GM21737 (cell line): ENCODE results near the gene PVRIG.
"Not testable (repeated sequence)": the region's sequence is repeated elsewhere in the genome, so short reads cannot be mapped to it uniquely, and the experiment has no call there.

Source experiments
- ATAC-seq: cut with Tn5 transposase; IDR thresholded peaks from one replicate; pipeline ENCODE4 v1.9.1; 2021; ENCODE audit warnings: mild to moderate bottlenecking, moderate library complexity; ENCODE audit not compliant: unreplicated experiment

PVRIG gene

DNA sequence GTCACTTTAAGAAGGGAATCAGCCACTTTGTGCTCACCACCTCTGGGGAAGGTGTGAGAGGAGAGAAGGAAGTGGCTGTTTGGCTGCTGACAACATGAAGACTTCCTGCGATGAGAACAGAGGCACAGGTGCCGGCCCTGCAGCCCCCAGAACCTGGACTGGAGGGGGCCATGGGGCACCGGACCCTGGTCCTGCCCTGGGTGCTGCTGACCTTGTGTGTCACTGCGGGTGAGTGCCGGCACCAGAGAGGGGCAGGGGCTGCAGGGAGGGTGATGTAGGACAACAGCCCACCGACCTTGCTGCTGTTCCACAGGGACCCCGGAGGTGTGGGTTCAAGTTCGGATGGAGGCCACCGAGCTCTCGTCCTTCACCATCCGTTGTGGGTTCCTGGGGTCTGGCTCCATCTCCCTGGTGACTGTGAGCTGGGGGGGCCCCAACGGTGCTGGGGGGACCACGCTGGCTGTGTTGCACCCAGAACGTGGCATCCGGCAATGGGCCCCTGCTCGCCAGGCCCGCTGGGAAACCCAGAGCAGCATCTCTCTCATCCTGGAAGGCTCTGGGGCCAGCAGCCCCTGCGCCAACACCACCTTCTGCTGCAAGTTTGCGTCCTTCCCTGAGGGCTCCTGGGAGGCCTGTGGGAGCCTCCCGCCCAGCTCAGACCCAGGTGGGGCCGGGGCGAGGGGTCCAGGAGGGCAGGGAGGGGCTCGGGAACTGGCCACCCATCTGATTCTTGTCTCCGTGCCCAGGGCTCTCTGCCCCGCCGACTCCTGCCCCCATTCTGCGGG is at the start of gene PVRIG:
Gene PVRIG (plus strand): TSS at position 149 of the 785 bp plus-strand sequence. CDS start 22 bp downstream, at position 171.
- not testable (repeated sequence) for ATAC-seq

DNA sequence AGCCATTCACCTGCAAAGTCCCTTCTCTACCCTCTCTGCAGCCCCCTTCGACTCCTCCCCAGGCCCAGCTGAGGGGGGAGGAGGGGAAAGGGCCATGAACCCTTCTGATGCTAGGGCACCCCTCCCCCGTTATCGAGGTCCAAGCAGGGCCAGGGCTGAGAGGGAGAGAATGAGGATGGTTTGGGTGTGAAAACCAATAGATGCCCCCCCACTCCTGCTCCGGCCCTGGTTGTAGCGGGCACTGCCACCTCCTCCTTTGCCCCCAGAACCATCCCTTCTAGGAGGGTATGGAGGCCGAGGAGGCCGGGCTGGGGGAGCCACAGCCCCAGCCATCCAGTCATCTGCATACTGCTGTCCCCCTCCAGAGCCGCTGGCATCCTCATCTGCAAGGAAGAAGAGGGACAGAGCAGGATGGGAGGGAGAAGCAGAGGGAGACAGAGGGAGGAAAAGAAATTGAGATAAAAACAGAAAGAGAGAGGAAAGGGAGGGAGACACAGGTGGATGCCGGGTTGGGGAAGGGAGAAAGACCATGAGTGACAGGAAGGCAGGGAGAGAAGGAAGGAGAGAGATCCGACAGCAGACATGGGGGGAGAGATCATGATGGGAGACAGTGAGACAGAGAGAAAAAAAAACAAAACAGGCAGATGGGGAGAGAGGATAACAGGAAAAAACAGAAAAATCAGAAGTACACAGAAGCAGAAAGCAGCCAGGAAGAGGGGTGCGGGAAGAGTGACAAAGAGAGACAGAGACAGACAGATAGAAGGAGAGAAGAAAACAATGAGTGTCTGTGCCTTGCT is 49.5 kb upstream of the PVRIG start:
- no peak for ATAC-seq

DNA sequence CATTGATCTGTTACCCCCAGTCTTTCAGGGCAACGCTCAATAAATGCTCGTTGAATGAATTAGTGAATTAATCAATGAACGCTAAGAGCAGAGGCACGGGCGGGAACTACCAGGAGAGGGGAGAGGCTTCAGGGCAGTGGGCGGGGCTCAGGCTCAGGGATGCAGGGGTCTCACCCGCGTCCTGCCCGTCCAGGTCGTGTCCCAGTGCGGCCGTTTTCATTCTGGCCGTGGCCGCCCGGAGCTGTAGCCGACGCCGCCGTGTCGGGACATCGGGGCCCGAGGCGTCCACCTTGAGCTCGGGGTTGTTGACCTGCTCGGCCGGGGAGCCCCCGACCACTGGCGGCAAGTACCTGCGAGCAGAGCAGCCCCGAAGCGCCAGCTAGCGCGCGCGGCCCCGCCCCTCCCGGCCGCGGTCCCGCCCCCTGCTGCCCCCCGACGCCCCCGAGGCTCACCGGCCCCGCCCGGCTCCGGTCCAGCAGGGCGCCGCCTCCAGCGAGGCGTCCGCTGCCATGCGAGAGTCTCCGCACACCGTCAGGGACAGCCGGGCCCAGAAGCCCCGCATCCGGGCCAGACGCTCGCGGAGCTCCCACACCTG is 48.6 kb upstream of the PVRIG start:
- no peak for ATAC-seq

DNA sequence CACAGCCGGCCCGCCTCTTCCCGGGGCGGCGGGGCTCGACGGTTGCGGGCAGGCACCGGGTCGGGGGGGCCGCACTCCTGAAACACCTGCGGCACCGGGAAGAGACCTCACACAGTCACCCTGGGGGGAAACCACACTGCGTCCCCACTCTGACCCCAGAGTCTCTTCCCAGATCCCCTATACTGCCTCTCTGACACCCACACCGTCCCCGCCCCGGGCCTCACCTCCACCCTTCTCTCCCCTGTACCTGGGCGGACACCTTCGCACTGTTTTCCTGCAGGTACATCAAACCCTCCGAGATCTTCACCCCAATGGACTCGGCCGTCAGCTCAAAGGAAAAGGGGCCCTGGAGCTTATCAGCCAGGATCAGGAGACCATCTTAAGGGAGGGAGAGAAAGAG is 47.9 kb upstream of the PVRIG start:
- ATAC-seq, result no peak

DNA sequence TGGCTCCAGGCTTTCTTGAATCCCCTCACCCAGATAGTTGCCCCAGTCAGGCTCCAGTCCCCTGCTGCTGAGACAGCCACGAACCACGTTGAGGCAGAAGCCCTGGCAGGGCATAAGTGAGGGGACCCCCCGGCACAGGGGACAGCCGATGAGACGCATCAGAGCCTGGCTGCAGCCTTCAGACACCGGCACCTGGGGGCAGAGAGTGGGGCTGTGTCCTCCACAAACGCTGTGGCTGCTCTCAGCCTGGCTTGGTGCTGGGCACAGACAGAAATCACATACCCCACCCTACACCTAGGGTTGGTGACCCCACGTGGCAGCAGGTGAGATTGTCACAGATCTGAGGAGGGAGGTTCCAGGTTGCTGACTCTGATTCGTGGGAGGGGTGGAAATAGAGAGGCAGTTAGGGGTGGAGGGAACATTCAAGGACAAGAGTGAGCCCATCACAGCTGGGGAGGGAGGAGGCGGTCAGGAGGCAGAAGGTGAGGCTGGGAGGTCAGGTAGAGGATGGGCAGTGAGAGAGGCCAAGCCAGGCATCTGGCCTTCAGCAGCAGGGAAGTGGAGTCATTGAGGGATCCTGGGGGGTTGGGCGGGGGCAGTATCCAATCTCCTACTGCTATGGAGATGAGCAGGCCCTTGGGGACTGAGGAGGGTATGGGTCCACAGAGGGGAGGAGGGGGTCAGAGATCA is 45.8 kb upstream of the PVRIG start:
- no peak for ATAC-seq

DNA sequence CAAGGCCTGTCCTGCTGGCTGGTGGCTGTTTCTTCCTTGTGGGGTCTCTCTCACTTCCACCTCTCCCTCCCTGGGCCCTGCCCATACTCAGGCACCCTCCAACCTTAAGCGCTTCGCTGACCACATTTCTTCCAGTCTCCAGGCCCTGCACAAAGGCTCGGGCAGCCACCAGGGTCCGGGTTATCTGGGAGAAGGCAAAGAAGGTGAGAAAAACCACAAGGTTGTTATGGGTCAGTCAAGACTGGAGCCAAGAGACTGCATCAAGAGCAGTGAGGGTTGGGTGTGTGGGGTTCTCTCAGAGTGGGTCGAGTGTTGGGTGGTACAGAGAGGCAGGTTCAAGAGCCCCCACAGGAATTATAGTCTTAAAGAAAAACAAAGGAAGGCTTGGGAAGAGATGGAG is 45.2 kb upstream of the PVRIG start:
- no peak for ATAC-seq

DNA sequence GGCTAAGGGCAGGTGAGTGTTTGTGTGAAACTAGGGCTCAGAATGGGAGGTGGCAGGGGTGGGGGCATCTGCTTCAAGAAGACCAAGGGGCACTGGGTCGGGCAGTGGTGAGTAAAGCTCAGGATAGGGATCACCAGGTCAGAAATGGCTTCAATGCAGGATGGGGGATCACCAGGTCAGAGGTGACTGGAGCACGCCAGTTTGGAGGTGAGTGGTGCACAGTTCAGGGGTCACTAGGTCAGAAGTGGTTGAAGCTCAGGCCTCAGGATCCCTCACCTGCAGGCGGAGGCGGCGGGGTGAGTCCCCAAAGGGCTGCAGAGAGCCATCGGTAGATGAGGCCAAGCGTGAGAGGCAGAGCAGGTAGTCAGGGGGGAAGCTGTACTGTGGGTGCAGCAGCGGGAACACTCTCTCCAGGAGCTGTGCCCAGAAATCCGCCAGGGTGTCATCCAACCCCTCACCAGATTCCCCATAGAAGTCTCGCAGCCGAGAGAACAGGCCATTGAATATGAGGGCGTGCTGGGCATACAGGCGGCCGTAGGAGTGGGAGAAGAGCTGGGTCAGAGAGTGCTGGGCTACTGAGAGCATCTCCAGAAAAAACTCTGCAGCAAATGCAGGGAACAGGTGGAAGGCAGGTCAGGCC is 44.3 kb upstream of the PVRIG start:
- no peak for ATAC-seq

DNA sequence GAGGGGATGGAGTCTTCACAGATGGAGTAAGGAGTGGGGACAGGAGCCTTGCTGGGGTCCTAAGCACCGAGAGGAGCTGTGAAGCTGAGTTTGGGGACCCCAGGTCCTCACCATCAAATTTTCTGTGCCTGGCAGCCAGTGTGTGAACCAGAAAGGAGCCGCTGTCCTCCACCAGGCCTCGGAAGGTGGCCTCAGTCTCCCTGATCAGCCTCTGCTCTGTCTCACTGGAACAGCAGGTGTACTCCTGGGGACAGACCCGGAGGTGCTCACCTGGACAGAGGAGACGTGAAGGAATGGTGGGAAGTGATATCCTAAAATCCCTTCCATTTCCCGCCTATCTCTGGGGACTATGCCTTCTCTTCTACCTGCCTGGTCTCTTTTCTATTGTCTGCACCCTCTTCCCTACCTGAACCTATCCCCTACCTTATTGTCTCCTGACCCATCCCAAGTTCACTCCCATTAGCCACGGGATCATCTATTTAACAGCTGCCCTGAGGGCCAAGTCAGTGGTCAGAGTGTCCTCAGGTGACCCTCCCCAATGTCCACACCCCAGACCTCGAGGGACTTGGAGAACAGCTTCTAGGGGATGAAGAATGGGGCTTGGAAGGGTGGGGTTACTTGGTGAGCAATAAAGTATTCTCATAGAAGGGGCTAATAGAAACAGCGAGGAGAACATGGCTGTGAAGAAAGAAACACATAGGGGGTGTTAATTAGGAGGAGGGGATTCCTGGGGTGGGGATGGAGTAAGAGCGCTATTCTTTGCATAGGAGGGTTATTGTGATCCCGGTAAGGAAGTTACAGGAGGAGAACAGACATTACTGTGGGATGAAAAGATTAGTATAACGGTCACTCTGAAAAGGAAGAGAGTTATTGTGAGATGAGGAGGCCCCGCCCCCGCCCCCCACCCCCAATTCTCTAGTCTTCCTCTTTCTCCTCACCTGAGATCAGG is 43.4 kb upstream of the PVRIG start:
- no peak for ATAC-seq

DNA sequence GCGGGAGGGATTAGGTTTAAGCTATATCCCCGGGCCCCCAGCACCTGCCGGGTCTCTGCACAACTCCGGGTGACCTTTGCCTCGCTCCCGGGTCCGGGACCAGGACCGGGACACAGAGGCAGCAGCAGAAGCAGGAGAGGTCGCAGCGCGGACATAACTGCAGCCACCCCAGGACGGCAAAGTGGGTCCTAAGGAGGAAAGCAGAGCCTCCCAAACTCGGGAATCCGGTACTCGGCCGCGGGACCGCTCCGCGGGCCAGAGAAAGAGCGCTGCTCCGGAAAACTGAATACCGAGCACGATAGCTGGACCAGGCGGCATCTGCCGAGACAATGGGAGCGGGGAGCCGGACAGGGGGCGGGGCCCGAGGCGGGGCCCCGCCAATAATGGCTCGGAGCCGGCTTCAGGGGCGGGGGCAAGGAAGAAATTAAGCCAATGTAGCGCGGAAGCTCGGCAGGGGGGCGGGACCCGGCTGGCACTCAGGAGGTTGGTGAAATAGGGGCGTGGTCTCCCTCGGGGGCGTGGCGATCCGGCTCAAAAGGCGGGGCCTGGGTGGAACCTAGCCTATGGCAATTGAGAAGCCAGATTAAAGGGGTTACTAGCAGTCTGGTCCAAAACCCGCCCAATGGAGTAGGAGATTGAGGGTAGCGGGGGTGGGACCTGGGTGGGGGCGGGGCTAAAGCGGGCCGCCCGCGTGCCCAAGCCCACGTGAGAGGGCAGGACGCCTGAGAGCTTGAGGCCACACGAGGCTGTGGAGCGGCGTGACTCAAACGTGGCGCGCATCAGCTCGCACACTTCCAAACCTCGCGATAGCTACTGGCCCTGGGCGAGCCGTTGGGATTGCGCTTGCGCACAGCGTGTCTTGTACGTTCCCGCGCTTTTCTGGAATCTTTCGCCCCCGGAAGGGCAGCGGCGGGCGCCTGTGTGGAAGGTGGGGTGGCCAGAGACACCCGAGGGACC is 42.4 kb upstream of the PVRIG start, which contains the start of the genes GPC2 and STAG3:
Gene GPC2 (minus strand): TSS at position 337 of the 957 bp plus-strand sequence. CDS start 182 bp downstream, at position 155.
Gene STAG3 (plus strand): TSS at position 874 of the 957 bp plus-strand sequence. CDS start 2,639 bp downstream, outside the sequence.
- peak; percentile 77 for ATAC-seq

DNA sequence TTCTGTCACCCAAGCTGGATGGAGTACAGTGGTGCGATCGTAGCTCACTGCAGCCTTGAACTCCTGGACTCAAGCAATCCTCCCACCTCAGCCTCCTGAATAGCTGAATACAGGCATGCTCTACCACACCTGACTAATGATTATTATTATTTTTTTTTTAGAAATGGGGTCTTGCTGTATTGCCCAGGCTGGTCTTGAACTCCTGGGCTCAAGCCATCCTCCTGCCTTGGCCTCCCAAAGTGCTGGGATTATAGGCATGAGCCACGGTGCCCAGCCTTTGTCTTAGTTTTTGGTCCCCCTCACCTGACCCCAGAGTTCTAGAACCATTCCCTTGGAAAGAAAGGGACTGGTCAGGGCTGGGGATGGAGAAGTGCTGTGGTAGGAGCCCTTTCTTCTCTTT is 39.7 kb upstream of the PVRIG start:
- ATAC-seq, result not testable (repeated sequence)

DNA sequence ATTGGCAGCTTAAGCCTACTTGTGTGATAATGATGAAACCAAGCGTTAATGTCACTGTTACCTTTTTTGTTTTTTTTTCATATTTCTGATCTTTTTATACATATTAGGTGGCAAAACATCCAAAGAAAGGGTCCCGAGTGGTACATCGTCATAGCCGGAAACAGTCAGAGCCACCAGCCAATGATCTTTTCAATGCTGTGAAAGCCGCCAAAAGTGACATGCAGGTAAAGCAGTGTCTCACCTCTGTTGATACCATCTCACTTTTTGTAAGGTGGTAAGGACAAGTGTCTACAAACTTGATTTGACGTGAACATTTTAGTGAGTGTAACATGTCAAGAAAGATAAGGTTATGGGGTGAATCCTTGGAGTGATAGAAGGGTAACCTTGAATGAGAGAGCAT is 37.1 kb upstream of the PVRIG start:
- not testable (repeated sequence) for ATAC-seq

DNA sequence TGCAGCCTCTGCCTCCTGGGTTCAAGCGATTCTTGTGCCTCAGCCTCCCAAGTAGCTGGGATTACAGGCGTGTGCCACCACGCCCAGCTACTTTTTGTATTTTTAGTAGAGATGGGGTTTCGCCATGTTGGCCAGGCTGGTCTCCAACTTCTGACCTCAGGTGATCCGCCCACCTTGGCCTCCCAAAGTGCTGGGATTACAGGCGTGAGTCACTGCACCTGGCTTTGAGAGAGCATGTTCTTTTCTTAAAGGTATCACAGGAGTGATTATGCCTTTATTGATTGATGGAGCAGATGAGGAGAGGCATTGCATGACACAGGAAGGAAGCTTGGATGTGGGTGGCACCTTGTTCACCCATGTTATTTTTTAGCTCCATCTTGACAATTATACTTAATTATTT is 36.7 kb upstream of the PVRIG start:
- not testable (repeated sequence) for ATAC-seq

DNA sequence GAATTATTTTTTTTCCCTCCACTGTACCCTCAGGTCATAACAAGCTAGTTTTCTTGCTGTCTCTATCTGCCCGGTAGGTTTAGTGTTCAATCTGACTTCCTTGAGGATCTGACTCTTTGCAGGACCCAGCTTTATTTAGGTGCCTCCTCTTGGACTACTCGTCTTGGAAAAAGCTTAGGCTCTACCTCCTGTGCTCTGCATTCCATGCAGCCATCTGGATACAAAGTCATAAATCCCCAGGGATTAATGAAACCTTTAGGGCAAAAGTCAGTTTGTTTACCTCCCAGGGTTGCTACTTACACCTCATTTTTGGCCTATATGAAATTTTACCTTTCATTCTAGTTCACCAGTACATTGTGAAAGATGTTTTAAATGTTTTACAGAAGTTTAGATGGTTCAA is 34.0 kb upstream of the PVRIG start:
- ATAC-seq, result no peak

DNA sequence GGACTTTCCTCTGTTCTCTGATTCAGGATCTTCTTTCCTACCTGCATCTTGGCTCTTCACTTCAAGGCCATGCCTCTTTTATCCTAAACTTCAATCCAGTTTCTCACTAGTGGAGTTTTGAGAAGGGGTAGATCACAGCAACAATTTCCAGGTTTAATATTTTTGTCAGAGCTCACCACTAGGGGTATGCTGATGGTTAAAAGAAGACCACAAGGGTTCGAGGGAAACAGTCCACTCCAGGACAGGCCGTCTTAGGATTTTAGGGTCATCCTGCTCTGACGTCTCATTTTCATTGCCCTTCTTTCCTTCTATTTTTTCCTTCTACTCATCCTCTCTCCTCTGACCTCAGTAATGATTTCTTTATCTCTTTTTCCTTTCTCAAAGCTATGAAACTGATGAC is 30.7 kb upstream of the PVRIG start:
- ATAC-seq, result no peak

DNA sequence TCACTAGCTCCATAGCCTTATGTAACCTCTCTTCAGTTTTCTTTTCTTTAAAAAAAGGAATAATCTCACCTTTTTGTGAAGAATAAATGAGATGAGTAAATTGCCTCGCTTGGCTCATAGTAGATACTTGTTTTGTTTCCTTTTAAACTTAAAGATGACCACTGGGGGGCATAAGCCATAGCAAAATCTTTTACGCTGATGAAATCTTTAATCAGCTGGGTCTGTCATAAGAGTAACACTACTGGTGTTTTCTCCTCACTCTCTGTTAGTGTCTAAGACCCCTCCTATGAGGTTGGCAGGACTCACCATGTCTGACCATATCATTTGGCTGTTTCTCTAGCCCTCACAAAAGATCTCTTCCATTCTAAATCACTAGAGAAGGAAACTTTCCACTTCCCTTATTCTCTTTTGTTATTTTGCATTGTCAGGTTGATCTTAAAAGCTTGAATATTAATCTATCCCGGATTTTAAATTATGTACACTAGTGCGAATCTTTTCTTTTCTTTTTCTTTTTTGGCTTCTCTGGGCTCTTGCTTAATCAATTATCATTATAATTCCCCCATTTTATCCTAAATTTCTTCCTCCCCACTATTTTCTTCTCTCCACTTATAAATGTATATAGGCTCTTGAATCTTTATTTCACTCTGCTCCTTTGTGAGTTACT is 29.6 kb upstream of the PVRIG start:
- no peak for ATAC-seq

DNA sequence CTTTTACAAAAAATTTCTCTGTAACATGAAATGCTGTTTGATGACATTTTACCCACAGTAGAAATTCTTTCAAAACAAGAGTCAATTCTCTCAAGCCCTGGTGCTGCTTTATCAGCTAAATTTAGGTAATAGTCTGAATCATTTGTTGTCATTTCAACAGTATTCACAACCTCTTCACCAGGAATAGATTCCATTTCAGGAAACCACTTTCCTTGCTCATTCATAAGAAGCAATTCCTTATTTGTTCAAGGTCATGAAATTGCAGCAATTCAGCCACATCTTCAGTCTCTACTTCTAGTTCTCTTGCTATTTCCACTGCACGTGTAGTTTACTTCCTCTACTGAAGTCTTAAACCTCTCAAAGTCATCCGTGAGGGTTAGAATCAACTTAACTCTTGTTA is 28.0 kb upstream of the PVRIG start:
- no peak for ATAC-seq

DNA sequence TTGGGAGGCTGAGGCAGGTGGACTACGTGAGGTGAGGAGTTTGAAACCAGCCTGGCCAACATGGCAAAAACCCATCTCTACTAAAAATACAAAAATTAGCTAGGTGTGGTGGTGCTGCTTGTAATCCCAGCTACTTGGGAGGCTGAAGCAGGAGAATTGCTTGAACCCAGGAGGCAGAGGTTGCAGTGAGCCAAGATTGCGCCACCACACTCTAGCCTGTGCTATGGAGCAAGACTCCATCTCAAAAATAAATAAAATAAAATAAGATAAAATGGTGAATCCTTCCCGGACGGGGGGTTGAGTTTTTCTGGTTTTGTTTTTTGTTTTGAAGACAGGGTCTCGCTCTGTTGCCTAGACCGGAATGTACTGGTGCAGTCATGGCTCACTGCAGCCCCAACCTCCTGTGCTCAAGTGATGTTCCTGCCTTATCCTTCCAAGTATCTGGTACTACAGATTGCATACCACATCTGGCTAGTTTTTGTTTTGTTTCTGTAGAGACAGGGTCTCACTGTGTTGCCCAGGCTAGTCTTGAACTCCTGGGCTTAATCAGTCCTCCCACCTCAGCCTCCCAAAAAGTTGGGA is 27.4 kb upstream of the PVRIG start:
- ATAC-seq, result not testable (repeated sequence)
